Panc1 (cell line): ENCODE data around the gene HMG20B. TPM values are rescaled to one million over a fixed set of nuclear protein-coding genes. Genes with fewer than 3 reads are reported as not detected.

ENCODE experiments used
- ATAC-seq: fragments of 200-7000 bp; cut with Tn5 transposase; 2 replicates; pipeline ENCODE4 v1.9.1; 2020; ENCODE audit warnings: mild to moderate bottlenecking, moderate library complexity
- BruUV-seq: library from RNA; stranded (reverse); fragments of 400-500 nt; replicated peaks from 2 replicates; lab custom pipeline; 2021; lab: Mats Ljungman, UMichigan
- CTCF ChIA-PET: fragments of 300-600 bp; sonication (Branson Sonifier 250); formaldehyde crosslinking; loops from one replicate; lab custom pipeline; 2022; ENCODE audit warnings: antibody characterized with exemption; lab: Charles Lee
- POLR2A ChIA-PET: fragments of 300-600 bp; sonication (Branson Sonifier 250); formaldehyde crosslinking; loops from one replicate; lab custom pipeline; 2022; ENCODE audit warnings: antibody characterized with exemption; lab: Charles Lee
- DNase-seq: peaks from one replicate; pipeline ENCODE4 v3.0.0-alpha.2; 2010; ENCODE audit warnings: low read depth, low spot score
- H3K27ac ChIP-seq: 2 replicates; pipeline ENCODE4 v1.5.1; 2011; ENCODE audit warnings: mild to moderate bottlenecking, low read length, inconsistent platforms
- H3K27me3 ChIP-seq: fragments of 200-500 bp; sonication (Bioruptor generic); 2 replicates; pipeline ENCODE4 v1.6.0; 2014; ENCODE audit warnings: low read length, inconsistent platforms; ENCODE audit not compliant: control insufficient read depth, insufficient read depth
- H3K36me3 ChIP-seq: fragments of 200-500 bp; sonication (Bioruptor generic); 2 replicates; pipeline ENCODE4 v1.5.1; 2014; ENCODE audit warnings: inconsistent platforms, mild to moderate bottlenecking, low read length, moderate library complexity; ENCODE audit not compliant: control insufficient read depth, insufficient read depth
- H3K4me1 ChIP-seq: 2 replicates; pipeline ENCODE4 v1.5.1; 2011; ENCODE audit warnings: inconsistent platforms, mild to moderate bottlenecking, low read length, moderate library complexity; ENCODE audit not compliant: control insufficient read depth, insufficient read depth
- H3K4me3 ChIP-seq, 2 experiments: 2 replicates each; pipeline ENCODE4 v1.5.1; 2011 to 2012; ENCODE audit warnings: low read depth in 2 of 2, low read length in 2 of 2, mild to moderate bottlenecking in 2 of 2, inconsistent platforms in 1 of 2, moderate library complexity in 1 of 2
- H3K9me3 ChIP-seq: fragments of 200-500 bp; sonication (Bioruptor generic); 2 replicates; pipeline ENCODE4 v1.5.1; 2014; ENCODE audit warnings: low read depth, mild to moderate bottlenecking, inconsistent platforms, low read length, moderate library complexity; ENCODE audit not compliant: control insufficient read depth, insufficient read depth
- POLR2AphosphoS5 ChIP-seq: IDR thresholded peaks from 2 replicates; pipeline ENCODE4 v1.6.1; 2012; ENCODE audit warnings: mild to moderate bottlenecking, low read depth, low read length, moderate library complexity
- REST ChIP-seq, 2 experiments: IDR thresholded peaks; 2 replicates each; pipeline ENCODE4 v1.6.1; 2011 to 2012; ENCODE audit warnings: low read depth in 2 of 2, control low read depth in 1 of 2, low read length in 1 of 2, mild to moderate bottlenecking in 1 of 2, moderate library complexity in 1 of 2; ENCODE audit not compliant: insufficient read depth in 1 of 2
- SIN3A ChIP-seq: IDR thresholded peaks from 2 replicates; pipeline ENCODE4 v1.6.1; 2012; ENCODE audit warnings: low read depth, mild to moderate bottlenecking, low read length, moderate library complexity, borderline replicate concordance; ENCODE audit not compliant: insufficient read depth
- TCF7L2 ChIP-seq: IDR thresholded peaks from 2 replicates; pipeline ENCODE4 v1.6.1; 2011; ENCODE audit warnings: mild to moderate bottlenecking, low read depth, low read length, inconsistent platforms
- in situ Hi-C: cut with HindIII; loops from 2 replicates; pipeline ENCODE4 v1.10.0; 2016; ENCODE audit warnings: low sequenced_read_pairs, low pct_unique_long_range_greater_than_20kb
- intact Hi-C: fragments of 100-400 bp; cut with micrococcal nuclease; formaldehyde crosslinking; loops from one replicate; pipeline ENCODE4 v1.10.0; 2022; ENCODE audit not compliant: unreplicated experiment
- total RNA-seq: library from RNA; stranded (reverse); gene quantifications from one replicate; pipeline ENCODE4 v1.2.1, GENCODE V29; 2021; ENCODE audit not compliant: unreplicated experiment
- TF ChIP-seq, protein P1 (sequence below): fragments of 450-650 bp; IDR thresholded peaks from 2 replicates; pipeline ENCODE4 v1.5.1; 2017; ENCODE audit warnings: mild to moderate bottlenecking

HMG20B gene
- total RNA-seq, 1 experiment from 2014 or later = 74.7 TPM

- DNase-seq (no peak), ATAC-seq (no peak)
- TF ChIP-seq POLR2AphosphoS5 (no peak), REST (IDR thresholded peaks at IDR 0.05; ENCODE audit: insufficient read depth in 1 of 2, low read depth in 2 of 2, low read length in 1 of 2) (no peak), TCF7L2 (no peak), SIN3A (no peak)
- TF ChIP-seq, protein P1, sequence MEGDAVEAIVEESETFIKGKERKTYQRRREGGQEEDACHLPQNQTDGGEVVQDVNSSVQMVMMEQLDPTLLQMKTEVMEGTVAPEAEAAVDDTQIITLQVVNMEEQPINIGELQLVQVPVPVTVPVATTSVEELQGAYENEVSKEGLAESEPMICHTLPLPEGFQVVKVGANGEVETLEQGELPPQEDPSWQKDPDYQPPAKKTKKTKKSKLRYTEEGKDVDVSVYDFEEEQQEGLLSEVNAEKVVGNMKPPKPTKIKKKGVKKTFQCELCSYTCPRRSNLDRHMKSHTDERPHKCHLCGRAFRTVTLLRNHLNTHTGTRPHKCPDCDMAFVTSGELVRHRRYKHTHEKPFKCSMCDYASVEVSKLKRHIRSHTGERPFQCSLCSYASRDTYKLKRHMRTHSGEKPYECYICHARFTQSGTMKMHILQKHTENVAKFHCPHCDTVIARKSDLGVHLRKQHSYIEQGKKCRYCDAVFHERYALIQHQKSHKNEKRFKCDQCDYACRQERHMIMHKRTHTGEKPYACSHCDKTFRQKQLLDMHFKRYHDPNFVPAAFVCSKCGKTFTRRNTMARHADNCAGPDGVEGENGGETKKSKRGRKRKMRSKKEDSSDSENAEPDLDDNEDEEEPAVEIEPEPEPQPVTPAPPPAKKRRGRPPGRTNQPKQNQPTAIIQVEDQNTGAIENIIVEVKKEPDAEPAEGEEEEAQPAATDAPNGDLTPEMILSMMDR = no peak
- intact Hi-C loops (no loop called here), in situ Hi-C loops (no loop called here)
- no peaks in the 10 kb centered on the region for H3K27me3 ChIP-seq
- ChIA-PET CTCF (no interaction called here), POLR2A (no interaction called here)
- H3K9me3 ChIP-seq = no peaks in the 10 kb centered on the region
- no peak overlapping the region for H3K4me3 ChIP-seq
- BruUV-seq = no TSS peak
- no peaks in the 10 kb centered on the region for H3K4me1 ChIP-seq
- H3K27ac ChIP-seq = no peak overlapping the region
- H3K36me3 ChIP-seq = no peaks in the 10 kb centered on the region
Measured at GRCh38 chr19:3595521-3596061, 22.8 kb downstream of the HMG20B start.

DNA sequence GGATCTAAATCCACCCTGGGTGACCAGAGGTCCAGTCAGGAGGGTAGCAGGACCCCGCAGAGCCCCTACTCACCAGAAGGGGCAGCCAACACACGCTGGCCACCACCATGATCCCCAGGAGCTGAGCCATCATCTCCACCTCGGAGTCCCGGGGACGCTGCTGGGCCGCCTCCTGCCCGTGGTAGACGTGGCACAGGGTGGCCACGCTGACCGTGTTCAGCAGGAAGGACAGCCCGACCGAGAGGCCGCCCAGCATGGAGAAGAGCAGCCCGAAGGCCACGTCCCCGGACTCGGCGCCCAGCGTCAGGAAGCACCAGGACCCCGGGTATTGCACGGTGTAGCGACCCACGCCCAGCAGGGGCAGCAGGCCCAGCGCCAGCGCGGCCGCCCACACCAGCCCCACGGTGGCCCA lies 27.0 kb downstream of the HMG20B start:
- in situ Hi-C loops (no loop called here), intact Hi-C loops (no loop called here)
- CTCF ChIA-PET = no interaction called here
- DNase-seq (no peak), ATAC-seq (no peak)
- TF ChIP-seq SIN3A (no peak), REST (IDR thresholded peaks at IDR 0.05; ENCODE audit: insufficient read depth in 1 of 2, low read depth in 2 of 2, low read length in 1 of 2) (no peak), TCF7L2 (no peak), POLR2AphosphoS5 (no peak)
- TF ChIP-seq, protein P1 = no peak
- Histone ChIP-seq H3K4me3 (no peak overlapping the region), H3K27me3 (no peaks in the 10 kb centered on the region), H3K27ac (no peak overlapping the region), H3K9me3 (no peaks in the 10 kb centered on the region), H3K4me1 (peaks cover 13% of the 10 kb centered on the region), H3K36me3 (no peaks in the 10 kb centered on the region)
- no TSS peak for BruUV-seq
- POLR2A ChIA-PET = no interaction called here
